SH-SY5Y (cell line): ENCODE results near the gene NR1I3.

Source experiments
- GATA2 ChIP-seq: IDR thresholded peaks from 2 replicates; pipeline ENCODE4 v1.6.1; 2011; ENCODE audit warnings: mild to moderate bottlenecking, low read depth, low read length
- GATA3 ChIP-seq: IDR thresholded peaks from 2 replicates; pipeline ENCODE4 v1.6.1; 2011; ENCODE audit warnings: low read depth, mild to moderate bottlenecking, low read length, moderate library complexity

Gene NR1I3

DNA sequence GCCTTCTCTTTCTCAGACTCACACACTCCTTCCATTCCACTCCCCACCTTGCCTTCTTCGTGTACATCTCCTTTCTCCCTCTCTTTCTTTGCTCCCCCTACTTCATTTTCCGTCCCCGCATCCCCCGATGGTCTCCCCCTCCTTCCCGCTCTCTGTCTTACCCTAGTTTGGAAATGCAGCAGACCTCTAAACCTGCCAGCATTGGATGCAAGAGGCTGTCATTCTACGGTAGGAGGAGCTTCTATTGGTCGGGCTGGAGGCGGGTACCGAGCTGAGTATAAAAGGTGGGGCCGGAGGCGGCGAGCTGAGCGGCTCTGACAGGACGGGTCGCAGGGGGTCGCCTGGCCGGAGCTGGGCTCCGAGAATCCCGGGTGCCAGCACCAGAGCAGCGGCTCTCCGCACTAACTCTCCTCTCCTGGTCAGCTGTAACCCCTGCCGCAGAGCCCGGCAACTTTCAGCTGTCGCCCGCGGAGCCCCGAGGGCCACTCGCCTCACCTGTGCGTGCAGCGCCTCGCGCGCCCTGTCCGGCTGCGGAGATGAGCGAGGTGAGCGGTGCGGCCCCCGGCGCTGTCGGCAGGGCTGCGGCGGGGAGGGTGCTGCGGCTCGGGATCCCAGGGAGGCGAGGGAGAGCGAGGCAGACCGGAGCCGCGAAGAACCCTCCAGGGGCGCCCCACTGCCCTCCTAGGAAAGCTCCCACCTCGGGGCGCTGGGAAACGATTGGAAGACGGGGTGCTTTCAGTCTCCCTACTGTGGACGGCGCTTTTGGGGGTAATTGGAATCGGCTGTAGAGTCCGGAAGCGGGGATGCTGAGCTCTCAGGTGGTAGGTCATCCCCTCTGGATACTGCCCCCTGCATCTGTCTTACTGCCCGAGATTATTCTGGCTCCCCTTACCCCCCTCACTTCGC lies 20.7 kb upstream of the NR1I3 start, which contains the start of gene PCP4L1:
Gene PCP4L1 (plus strand): TSS at position 307 of the 906 bp plus-strand sequence. CDS start 230 bp downstream, at position 537.
- no peak for TF ChIP-seq GATA2
- TF ChIP-seq GATA3: no peak

GRCh38 chr1:161251579-161251978 lies 13.6 kb upstream of the NR1I3 start:
- TF ChIP-seq GATA2 (no peak), GATA3 (no peak)

- TF ChIP-seq GATA3 (no peak), GATA2 (no peak)
Observed at GRCh38 chr1:161250829-161251228, 12.8 kb upstream of the NR1I3 start.

DNA sequence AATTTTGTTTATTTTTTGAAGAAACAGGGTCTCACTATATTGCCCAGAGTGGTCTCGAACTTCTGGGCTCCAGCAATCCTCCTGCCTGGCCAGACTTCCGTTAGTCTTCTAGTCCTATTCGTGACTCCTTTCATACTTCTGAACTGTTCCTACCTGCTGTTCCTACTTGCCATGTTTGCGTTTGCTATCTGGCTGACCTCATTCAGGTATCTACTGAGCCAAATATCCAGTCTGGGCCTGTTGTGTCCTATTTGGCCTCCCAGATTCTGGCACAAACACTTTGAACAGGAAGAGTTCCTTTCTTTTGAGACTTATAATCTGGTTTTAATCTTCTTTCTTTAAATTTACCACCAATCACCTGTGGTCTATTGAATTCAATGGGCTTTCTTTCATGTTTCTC lies 6.9 kb upstream of the NR1I3 start:
- TF ChIP-seq GATA3: no peak
- TF ChIP-seq GATA2: no peak

- TF ChIP-seq GATA3: no peak
- TF ChIP-seq GATA2: no peak
Observed at GRCh38 chr1:161242313-161242712, 4.3 kb upstream of the NR1I3 start.

GRCh38 chr1:161241682-161242081 lies 3.7 kb upstream of the NR1I3 start:
- TF ChIP-seq GATA3 (no peak), GATA2 (no peak)

DNA sequence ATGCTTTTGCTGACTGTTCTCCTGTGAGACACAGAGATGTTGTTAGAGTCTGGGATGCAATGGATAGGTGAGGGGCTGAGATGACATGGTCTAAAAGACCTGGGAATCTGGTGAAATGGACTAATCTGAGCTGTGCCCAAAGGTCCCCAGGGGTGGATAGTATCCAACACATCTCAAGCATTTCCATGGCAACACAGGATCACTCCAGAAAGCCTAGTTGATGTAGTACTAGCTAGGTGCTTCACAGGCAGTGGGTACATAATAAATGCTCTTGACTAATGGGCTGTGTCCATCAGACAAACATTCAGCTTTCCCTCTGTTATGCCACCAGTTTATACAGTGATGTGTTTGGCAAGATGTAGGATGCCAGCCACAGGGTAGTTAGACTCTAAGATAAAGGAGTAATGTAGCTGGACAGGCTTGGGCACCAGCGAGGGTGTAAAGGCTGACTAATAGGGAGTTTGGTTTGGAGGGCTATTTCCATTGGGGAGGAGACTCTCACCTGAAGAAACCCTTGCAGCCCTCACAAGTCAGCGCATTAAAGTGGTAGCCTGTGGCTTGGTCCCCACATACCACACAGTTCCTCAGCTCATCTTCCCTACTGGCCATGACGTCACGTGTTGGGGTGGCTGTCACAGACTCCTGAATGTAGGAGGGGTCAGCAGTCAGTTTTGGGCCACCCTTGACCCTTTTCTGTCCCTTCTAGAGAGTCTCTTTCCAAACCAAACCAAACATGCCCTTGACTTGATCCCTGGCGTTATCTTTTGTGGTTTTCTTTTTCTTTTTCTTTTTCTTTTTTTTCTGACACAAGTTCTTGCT lies 1.8 kb downstream of the NR1I3 start:
- TF ChIP-seq GATA2 (no peak), GATA3 (no peak)

- no peak for TF ChIP-seq GATA2
- no peak for TF ChIP-seq GATA3
Observed at GRCh38 chr1:161233102-161233501, 4.9 kb downstream of the NR1I3 start.

DNA sequence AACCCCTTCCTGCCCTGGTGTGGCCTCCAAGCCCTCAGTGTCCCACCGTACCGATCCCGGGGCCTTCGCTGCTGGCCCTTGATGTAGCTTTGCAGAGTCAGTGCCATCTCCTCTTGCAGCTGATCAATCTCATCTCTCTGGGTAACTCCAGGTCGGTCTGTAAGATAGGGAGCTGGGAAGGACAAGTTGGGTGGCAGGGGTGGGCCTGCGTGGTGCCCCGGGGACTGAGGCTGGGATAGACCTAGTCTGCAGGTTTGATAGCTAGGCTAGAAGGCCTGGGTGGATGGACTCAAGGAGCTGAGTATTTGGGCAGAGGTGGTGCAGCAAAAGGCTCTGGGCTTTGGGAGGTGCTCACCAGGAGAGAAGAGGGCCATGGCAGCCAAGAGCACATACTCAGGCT lies 7.2 kb downstream of the NR1I3 start:
- TF ChIP-seq GATA2 (no peak), GATA3 (no peak)

- TF ChIP-seq GATA2 (no peak), GATA3 (no peak)
Observed at GRCh38 chr1:161229896-161230295, 8.1 kb downstream of the NR1I3 start.

GRCh38 chr1:161228032-161228431 lies 10.0 kb downstream of the NR1I3 start:
- TF ChIP-seq GATA3 (no peak), GATA2 (no peak)

DNA sequence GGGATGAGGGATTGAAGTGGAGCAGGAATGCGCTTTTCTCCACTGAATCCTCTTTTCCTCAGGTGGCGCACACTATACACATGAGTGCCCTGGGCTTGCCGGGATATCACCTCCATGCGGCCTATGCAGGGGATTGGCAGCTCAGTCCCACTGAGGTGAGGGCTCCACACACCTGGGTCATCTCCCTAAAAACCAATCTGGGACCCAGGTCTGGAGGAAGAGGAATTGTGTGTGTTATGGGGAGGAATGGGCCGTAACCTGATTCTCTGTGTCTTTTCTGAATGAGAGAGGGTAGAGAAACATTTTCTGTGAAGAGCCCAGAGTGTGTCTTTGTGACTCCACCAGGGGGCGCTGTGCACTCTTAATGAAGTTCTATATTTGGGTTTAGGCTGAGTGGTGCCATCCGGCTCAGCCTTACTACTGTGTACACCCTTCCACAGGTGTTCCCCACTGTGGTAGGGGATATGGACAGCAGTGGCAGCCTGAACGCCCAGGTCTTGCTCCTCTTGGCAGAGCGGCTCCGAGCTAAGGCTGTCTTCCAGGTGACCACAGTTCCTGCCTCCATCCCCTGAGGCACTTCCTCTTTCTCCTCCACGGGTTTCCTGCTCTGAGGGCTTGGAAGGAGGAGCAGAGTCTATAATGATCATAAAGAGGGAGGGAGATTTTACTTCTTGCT lies 10.7 kb downstream of the NR1I3 start:
- no peak for TF ChIP-seq GATA3
- no peak for TF ChIP-seq GATA2

- TF ChIP-seq GATA3 (no peak), GATA2 (no peak)
Observed at GRCh38 chr1:161226759-161227158, 11.2 kb downstream of the NR1I3 start.

DNA sequence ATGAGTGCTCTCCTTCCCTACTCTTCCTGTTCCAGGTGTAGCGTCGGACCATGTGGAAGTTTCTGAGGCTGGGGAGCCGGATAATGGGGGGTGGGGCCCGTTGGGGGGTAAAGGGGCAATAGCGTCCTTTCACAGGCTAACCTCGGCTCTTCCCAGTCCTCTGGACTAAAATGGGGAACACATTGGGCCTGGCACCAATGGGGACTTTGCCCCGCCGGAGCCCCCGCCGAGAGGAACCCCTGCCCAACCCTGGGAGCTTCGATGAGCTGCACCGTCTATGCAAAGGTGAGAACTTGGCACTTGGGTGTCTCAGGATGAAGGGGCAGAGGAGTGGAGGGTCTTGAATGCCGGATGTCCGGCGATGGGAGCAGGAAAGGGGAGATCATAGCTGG lies 11.7 kb downstream of the NR1I3 start:
- TF ChIP-seq GATA2: no peak
- TF ChIP-seq GATA3: no peak
